Aorta (tissue), 5 donors: Measurements from ENCODE around the gene CFAP46. TPM values are rescaled to one million over a fixed set of nuclear protein-coding genes. Genes with fewer than 3 reads are reported as not detected.
A peak's percentile ranks its signal among the peaks of the same experiment; 100 is the strongest.
"Not testable (repeated sequence)": the region's sequence is repeated elsewhere in the genome, so short reads cannot be mapped to it uniquely, and the experiment has no call there.

ENCODE experiments used
- ATAC-seq: fragments of 200-7000 bp; cut with Tn5 transposase; one replicate; pipeline ENCODE4 v1.9.1; 2022; ENCODE audit warnings: moderate library complexity; ENCODE audit not compliant: low FRiP score
- DNase-seq, 2 donors: peaks; one replicate each; pipeline ENCODE4 v3.0.0-alpha.2; 2020
- H3K27ac ChIP-seq, 2 donors: one replicate each; pipeline ENCODE4 v1.5.1; 2013; ENCODE audit warnings: low read length in 2 of 2, mild to moderate bottlenecking in 2 of 2, moderate library complexity in 2 of 2, control low read depth in 1 of 2, inconsistent platforms in 1 of 2, low read depth in 1 of 2
- H3K27me3 ChIP-seq, 2 donors: one replicate each; pipeline ENCODE4 v1.6.1; 2013; ENCODE audit warnings: control low read depth in 1 of 2, low read length in 1 of 2, mild to moderate bottlenecking in 1 of 2, moderate library complexity in 1 of 2; ENCODE audit not compliant: insufficient read depth in 2 of 2, control insufficient read depth in 1 of 2
- H3K36me3 ChIP-seq, 2 donors: one replicate each; pipeline ENCODE4 v1.6.1; 2013; ENCODE audit warnings: control low read depth in 1 of 2, low read length in 1 of 2, mild to moderate bottlenecking in 1 of 2; ENCODE audit not compliant: insufficient read depth in 2 of 2, control insufficient read depth in 1 of 2
- H3K4me1 ChIP-seq, 2 donors: one replicate each; pipeline ENCODE4 v1.6.1; 2013; ENCODE audit warnings: low read length in 2 of 2, control low read depth in 1 of 2, mild to moderate bottlenecking in 1 of 2, moderate library complexity in 1 of 2; ENCODE audit not compliant: insufficient read depth in 2 of 2, control insufficient read depth in 1 of 2
- H3K4me3 ChIP-seq, 2 donors: one replicate each; pipeline ENCODE4 v1.5.1; 2013; ENCODE audit warnings: low read length in 2 of 2, control low read depth in 1 of 2, mild to moderate bottlenecking in 1 of 2
- H3K9me3 ChIP-seq: one replicate; pipeline ENCODE4 v1.6.1; 2013; ENCODE audit warnings: mild to moderate bottlenecking, low read length; ENCODE audit not compliant: control insufficient read depth
- WGBS, 2 donors: extraction: QIAGEN DNeasy Blood & Tissue Kit; methylation state at CpG; one replicate each; pipeline ENCODE4 v1.1.7; 2013; 5-methylcytosine and 5-hydroxymethylcytosine counted together
- intact Hi-C, 2 donors: fragments of 100-400 bp; cut with DNase I; formaldehyde crosslinking; loops; one replicate each; pipeline versions ENCODE4 v1.14.2 to v1.15.0; 2022
- polyA plus RNA-seq, 2 donors: library from polyadenylated mRNA; stranded (reverse); fragments of 200-250 nt; gene quantifications; one replicate each; pipeline ENCODE4 v1.2.3, GENCODE V29; 2013
- total RNA-seq, 2 donors: library from RNA; stranded (reverse); fragmentation: NEBNext Ultra II Directional; extraction: Animal tissue kit (Norgen Biotek cat#: 25700); gene quantifications; one replicate each; pipeline ENCODE4 v1.2.1, GENCODE V29; 2021
- donor health status: healthy with polysubstance abuse.
- donor health status: Bipolar disorder and iron deficiency.
- donor health status: DM: no; HTN: no; CAD: no.
- donor health status: DM: no; HTN: no; CAD: no.
- donor health status: DM: yes; HTN: yes; CAD: no.

Gene CFAP46
- total and polyA plus RNA-seq, 4 donors, result 0.42 TPM; not detected in 3

GRCh38 chr10:132967540-132967939 is 25.2 kb upstream of the CFAP46 start:
- peaks cover 2% of the 10 kb centered on the region for H3K9me3 ChIP-seq
- H3K27me3 ChIP-seq, result no peaks in the 10 kb centered on the region
- DNase-seq (no peak), ATAC-seq (no peak)
- H3K36me3 ChIP-seq, result no peaks in the 10 kb centered on the region
- no peaks in the 10 kb centered on the region for H3K4me1 ChIP-seq
- H3K27ac ChIP-seq, result no peak overlapping the region
- intact Hi-C loops, result no loop called here
- 50 to 54% methylated on average over 11 of the region's 11 CpGs for WGBS, 2 donors
- no peak overlapping the region for H3K4me3 ChIP-seq

GRCh38 chr10:132965411-132966057 is 23.2 kb upstream of the CFAP46 start:
- Histone ChIP-seq H3K4me1 (no peaks in the 10 kb centered on the region), H3K27me3 (no peaks in the 10 kb centered on the region), H3K4me3 (no peak overlapping the region), H3K9me3 (no peaks in the 10 kb centered on the region), H3K36me3 (no peaks in the 10 kb centered on the region), H3K27ac (no peak overlapping the region)
- DNase-seq, result no peak
- no peak for ATAC-seq
- intact Hi-C loops, result no loop called here
- 51 to 63% methylated on average over 26 of the region's 26 CpGs for WGBS, 2 donors

- WGBS, 2 donors, result 46 to 48% methylated on average over 43 of the region's 43 CpGs
- H3K9me3 ChIP-seq, H3K27ac ChIP-seq, intact Hi-C loops, H3K4me1 ChIP-seq, H3K36me3 ChIP-seq, ATAC-seq, H3K4me3 ChIP-seq, H3K27me3 ChIP-seq: not testable (repeated sequence)
- DNase-seq, result peak in 1 of 2 donors; percentile 64
Observed at GRCh38 chr10:132964707-132965410, 22.5 kb upstream of the CFAP46 start.

GRCh38 chr10:132964231-132964630 is 21.9 kb upstream of the CFAP46 start:
- ATAC-seq, result no peak
- Histone ChIP-seq H3K4me1 (no peaks in the 10 kb centered on the region), H3K27ac (no peak overlapping the region), H3K36me3 (no peaks in the 10 kb centered on the region), H3K9me3 (no peaks in the 10 kb centered on the region), H3K4me3 (no peak overlapping the region), H3K27me3 (no peaks in the 10 kb centered on the region)
- 87 to 92% methylated on average over 15 of the region's 15 CpGs for WGBS, 2 donors
- DNase-seq, result peak in 1 of 2 donors; percentile 67
- intact Hi-C loops, result no loop called here

- Histone ChIP-seq H3K4me3 (no peak overlapping the region), H3K27me3 (no peaks in the 10 kb centered on the region), H3K4me1 (no peaks in the 10 kb centered on the region), H3K27ac (no peak overlapping the region), H3K36me3 (no peaks in the 10 kb centered on the region), H3K9me3 (no peaks in the 10 kb centered on the region)
- ATAC-seq (no peak), DNase-seq (no peak)
- WGBS, 2 donors, result 93 to 96% methylated on average over 14 of the region's 14 CpGs
- intact Hi-C loops, result no loop called here
Observed at GRCh38 chr10:132963430-132963960, 21.1 kb upstream of the CFAP46 start.

- H3K9me3 ChIP-seq, result no peaks in the 10 kb centered on the region
- no peaks in the 10 kb centered on the region for H3K27me3 ChIP-seq
- ATAC-seq (no peak), DNase-seq (no peak)
- WGBS, 2 donors, result 46 to 49% methylated on average over 11 of the region's 11 CpGs
- peak overlapping the region; percentile 26 to 36 for H3K4me3 ChIP-seq
- no peaks in the 10 kb centered on the region for H3K36me3 ChIP-seq
- H3K4me1 ChIP-seq, result no peaks in the 10 kb centered on the region
- no peak overlapping the region for H3K27ac ChIP-seq
- intact Hi-C loops, result no loop called here
Observed at GRCh38 chr10:132962623-132963429, 20.5 kb upstream of the CFAP46 start.

GRCh38 chr10:132961787-132962622 is 19.6 kb upstream of the CFAP46 start:
- no peaks in the 10 kb centered on the region for H3K4me1 ChIP-seq
- H3K9me3 ChIP-seq, result no peaks in the 10 kb centered on the region
- H3K4me3 ChIP-seq, result peak overlapping the region; percentile 26 to 36
- H3K36me3 ChIP-seq, result no peaks in the 10 kb centered on the region
- H3K27me3 ChIP-seq, result no peaks in the 10 kb centered on the region
- ATAC-seq (peak; percentile 63), DNase-seq (peak; percentile 78 to 83)
- intact Hi-C loops, result no loop called here
- no peak overlapping the region for H3K27ac ChIP-seq
- 8 to 13% methylated on average over 40 to 41 of the region's 41 CpGs for WGBS, 2 donors

- Histone ChIP-seq H3K4me1 (no peaks in the 10 kb centered on the region), H3K27me3 (no peaks in the 10 kb centered on the region), H3K9me3 (no peaks in the 10 kb centered on the region), H3K36me3 (no peaks in the 10 kb centered on the region), H3K27ac (no peak overlapping the region), H3K4me3 (no peak overlapping the region)
- DNase-seq, result no peak
- no peak for ATAC-seq
- intact Hi-C loops, result no loop called here
- 72 to 80% methylated on average over 6 to 8 of the region's 8 CpGs for WGBS, 2 donors
Observed at GRCh38 chr10:132961420-132961786, 19.0 kb upstream of the CFAP46 start.
